Measurements from ENCODE around the gene CSNK2A1.

The CSNK2A1 gene

DNA sequence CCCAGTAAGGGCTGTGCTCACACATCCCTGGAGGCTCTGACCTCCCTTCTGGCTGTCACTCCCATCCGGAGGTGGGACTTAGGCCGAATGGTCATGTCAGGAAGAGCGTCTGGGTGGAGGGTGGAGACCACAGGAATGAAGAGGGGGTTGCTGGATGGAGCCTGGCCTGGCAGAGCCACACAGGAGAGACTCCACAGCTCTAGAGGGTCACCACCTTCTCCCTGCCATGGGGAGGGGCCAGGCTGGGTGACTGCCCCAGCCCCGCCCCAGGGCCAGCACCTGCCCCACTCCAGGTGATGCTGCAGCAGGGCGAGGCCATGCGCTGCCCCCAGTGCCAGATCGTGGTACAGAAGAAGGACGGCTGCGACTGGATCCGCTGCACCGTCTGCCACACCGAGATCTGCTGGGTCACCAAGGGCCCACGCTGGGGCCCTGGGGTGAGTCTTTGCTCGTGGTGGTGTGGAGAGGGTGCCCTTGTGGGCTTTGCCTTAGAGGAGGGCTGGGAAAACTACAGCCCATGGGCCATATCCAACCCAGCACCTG lies 114.9 kb downstream of the CSNK2A1 start:
- Histone ChIP-seq H3K27me3 (ENCODE audit: control insufficient read depth in 5 of 5, insufficient read depth in 4 of 5, low read length in 5 of 5) (no peaks in the 10 kb centered on the region), H3K36me3 (ENCODE audit: control insufficient read depth in 5 of 5, insufficient read depth in 5 of 5, low read length in 5 of 5) (peaks cover 0 to 75% (median 64%) of the 10 kb centered on the region in 5 donors), H3K4me1 (ENCODE audit: control insufficient read depth in 5 of 5, insufficient read depth in 5 of 5, low read length in 5 of 5) (peaks cover 0 to 10% (median 9%) of the 10 kb centered on the region in 5 donors), H3K27ac (ENCODE audit: low read depth, low read length) (no peak overlapping the region), H3K9me3 (ENCODE audit: control insufficient read depth in 5 of 5, low read length in 5 of 5) (no peaks in the 10 kb centered on the region), H3K9ac (ENCODE audit: low read length in 5 of 5) (no peak overlapping the region), H3K4me3 (ENCODE audit: low read depth in 1 of 5, low read length in 5 of 5) (no peak overlapping the region)

- Histone ChIP-seq H3K4me3 (ENCODE audit: low read depth in 1 of 5, low read length in 5 of 5) (no peak overlapping the region), H3K9ac (ENCODE audit: low read length in 5 of 5) (no peak overlapping the region), H3K4me1 (ENCODE audit: control insufficient read depth in 5 of 5, insufficient read depth in 5 of 5, low read length in 5 of 5) (peaks cover 0 to 10% (median 9%) of the 10 kb centered on the region in 5 donors), H3K9me3 (ENCODE audit: control insufficient read depth in 5 of 5, low read length in 5 of 5) (no peaks in the 10 kb centered on the region), H3K36me3 (ENCODE audit: control insufficient read depth in 5 of 5, insufficient read depth in 5 of 5, low read length in 5 of 5) (peaks cover 0 to 81% (median 70%) of the 10 kb centered on the region in 5 donors), H3K27me3 (ENCODE audit: control insufficient read depth in 5 of 5, insufficient read depth in 4 of 5, low read length in 5 of 5) (no peaks in the 10 kb centered on the region), H3K27ac (ENCODE audit: low read depth, low read length) (no peak overlapping the region)
Measured at GRCh38 chr20:427849-428657, 115.5 kb downstream of the CSNK2A1 start.

GRCh38 chr20:427401-427800 lies 116.2 kb downstream of the CSNK2A1 start:
- Histone ChIP-seq H3K27ac (ENCODE audit: low read depth, low read length) (no peak overlapping the region), H3K4me3 (ENCODE audit: low read depth in 1 of 5, low read length in 5 of 5) (no peak overlapping the region), H3K9ac (ENCODE audit: low read length in 5 of 5) (no peak overlapping the region), H3K27me3 (ENCODE audit: control insufficient read depth in 5 of 5, insufficient read depth in 4 of 5, low read length in 5 of 5) (no peaks in the 10 kb centered on the region), H3K36me3 (ENCODE audit: control insufficient read depth in 5 of 5, insufficient read depth in 5 of 5, low read length in 5 of 5) (peaks cover 0 to 79% (median 69%) of the 10 kb centered on the region in 5 donors), H3K4me1 (ENCODE audit: control insufficient read depth in 5 of 5, insufficient read depth in 5 of 5, low read length in 5 of 5) (peaks cover 0 to 10% (median 9%) of the 10 kb centered on the region in 5 donors), H3K9me3 (ENCODE audit: control insufficient read depth in 5 of 5, low read length in 5 of 5) (no peaks in the 10 kb centered on the region)

DNA sequence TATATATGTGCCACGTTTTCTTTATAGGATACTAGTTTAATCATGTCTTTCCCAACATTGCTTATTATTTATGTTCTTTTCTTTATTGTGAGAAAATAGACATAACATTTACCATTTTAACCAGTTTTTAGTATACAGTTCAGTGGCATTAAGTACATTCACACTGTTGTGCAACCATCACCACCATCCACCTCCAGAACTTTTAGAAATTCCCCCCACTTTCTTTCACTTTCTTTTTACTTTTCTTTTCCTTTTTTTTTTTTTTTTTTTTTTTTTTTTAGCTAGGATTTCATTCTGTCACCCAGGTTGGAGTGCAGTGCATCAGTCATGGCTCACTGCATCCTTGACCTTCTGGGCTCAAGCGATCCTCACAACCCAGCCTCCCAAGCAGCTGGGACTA lies 117.0 kb downstream of the CSNK2A1 start:
- H3K36me3 ChIP-seq (ENCODE audit: control insufficient read depth in 5 of 5, insufficient read depth in 5 of 5, low read length in 5 of 5) = peaks cover 0 to 79% (median 69%) of the 10 kb centered on the region in 5 donors
- H3K27ac ChIP-seq (ENCODE audit: low read depth, low read length) = no peak overlapping the region

More for the DNA sequence above, 117.0 kb downstream of the CSNK2A1 start:
- Histone ChIP-seq H3K4me3 (ENCODE audit: low read depth in 1 of 5, low read length in 5 of 5) (no peak overlapping the region), H3K9me3 (ENCODE audit: control insufficient read depth in 5 of 5, low read length in 5 of 5) (no peaks in the 10 kb centered on the region), H3K9ac (ENCODE audit: low read length in 5 of 5) (no peak overlapping the region), H3K27me3 (ENCODE audit: control insufficient read depth in 5 of 5, insufficient read depth in 4 of 5, low read length in 5 of 5) (no peaks in the 10 kb centered on the region), H3K4me1 (ENCODE audit: control insufficient read depth in 5 of 5, insufficient read depth in 5 of 5, low read length in 5 of 5) (peaks cover 0 to 10% (median 9%) of the 10 kb centered on the region in 5 donors)

Measured in subcutaneous abdominal adipose tissue (tissue), 5 donors.